ENCODE measurements around the gene EML1.
"Not testable (repeated sequence)": the region's sequence is repeated elsewhere in the genome, so short reads cannot be mapped to it uniquely, and the experiment has no call there.

EML1 gene

GRCh38 chr14:99944241-99944651 is 151.0 kb downstream of the EML1 start:
- DNase-seq, result no peak

- DNase-seq, result no peak
Observed at GRCh38 chr14:99945732-99946651, 152.8 kb downstream of the EML1 start.

- DNase-seq, result no peak
Observed at GRCh38 chr14:99946652-99947489, 153.7 kb downstream of the EML1 start.

GRCh38 chr14:99947695-99948094 is 154.5 kb downstream of the EML1 start:
- DNase-seq, result no peak

GRCh38 chr14:99949011-99949732 is 156.0 kb downstream of the EML1 start:
- not testable (repeated sequence) for DNase-seq

GRCh38 chr14:99950181-99950580 is 157.0 kb downstream of the EML1 start:
- DNase-seq, result no peak

- DNase-seq, result no peak
Observed at GRCh38 chr14:99951085-99951484, 157.9 kb downstream of the EML1 start.

GRCh38 chr14:99952039-99952438 is 158.8 kb downstream of the EML1 start:
- no peak for DNase-seq

GRCh38 chr14:99952453-99952852 is 159.2 kb downstream of the EML1 start:
- no peak for DNase-seq

GRCh38 chr14:99955826-99956455 is 162.7 kb downstream of the EML1 start:
- DNase-seq, result no peak

GRCh38 chr14:99958380-99958779 is 165.2 kb downstream of the EML1 start:
- no peak for DNase-seq

- no peak for DNase-seq
Observed at GRCh38 chr14:99961826-99962518, 168.8 kb downstream of the EML1 start.

- no peak for DNase-seq
Observed at GRCh38 chr14:99964979-99965378, 171.8 kb downstream of the EML1 start.

GRCh38 chr14:99966037-99966835 is 173.0 kb downstream of the EML1 start:
- no peak for DNase-seq

GRCh38 chr14:99966912-99967311 is 173.7 kb downstream of the EML1 start:
- no peak for DNase-seq

- no peak for DNase-seq
Observed at GRCh38 chr14:99968191-99968920, 175.1 kb downstream of the EML1 start.

GRCh38 chr14:99968941-99969340 is 175.7 kb downstream of the EML1 start:
- DNase-seq, result no peak

GRCh38 chr14:99969673-99970322 is 176.6 kb downstream of the EML1 start:
- DNase-seq, result no peak

- DNase-seq, result peak; percentile 47
Observed at GRCh38 chr14:99971087-99971940, 178.1 kb downstream of the EML1 start.
